Measurements from ENCODE around the gene TTC3.

Gene TTC3

GRCh38 chr21:37172646-37173045 is 99.6 kb downstream of the TTC3 start:
- Mint-ChIP-seq H3K9me3 (no peaks in the 10 kb centered on the region), H3K27ac (no peak overlapping the region), H3K4me1 (no peaks in the 10 kb centered on the region), H3K27me3 (ENCODE audit: low read depth) (no peaks in the 10 kb centered on the region), H3K36me3 (ENCODE audit: low read depth) (peaks cover 75% of the 10 kb centered on the region), H3K4me3 (no peak overlapping the region)
- TF ChIP-seq, protein P1, sequence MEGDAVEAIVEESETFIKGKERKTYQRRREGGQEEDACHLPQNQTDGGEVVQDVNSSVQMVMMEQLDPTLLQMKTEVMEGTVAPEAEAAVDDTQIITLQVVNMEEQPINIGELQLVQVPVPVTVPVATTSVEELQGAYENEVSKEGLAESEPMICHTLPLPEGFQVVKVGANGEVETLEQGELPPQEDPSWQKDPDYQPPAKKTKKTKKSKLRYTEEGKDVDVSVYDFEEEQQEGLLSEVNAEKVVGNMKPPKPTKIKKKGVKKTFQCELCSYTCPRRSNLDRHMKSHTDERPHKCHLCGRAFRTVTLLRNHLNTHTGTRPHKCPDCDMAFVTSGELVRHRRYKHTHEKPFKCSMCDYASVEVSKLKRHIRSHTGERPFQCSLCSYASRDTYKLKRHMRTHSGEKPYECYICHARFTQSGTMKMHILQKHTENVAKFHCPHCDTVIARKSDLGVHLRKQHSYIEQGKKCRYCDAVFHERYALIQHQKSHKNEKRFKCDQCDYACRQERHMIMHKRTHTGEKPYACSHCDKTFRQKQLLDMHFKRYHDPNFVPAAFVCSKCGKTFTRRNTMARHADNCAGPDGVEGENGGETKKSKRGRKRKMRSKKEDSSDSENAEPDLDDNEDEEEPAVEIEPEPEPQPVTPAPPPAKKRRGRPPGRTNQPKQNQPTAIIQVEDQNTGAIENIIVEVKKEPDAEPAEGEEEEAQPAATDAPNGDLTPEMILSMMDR (IDR thresholded peaks at IDR 0.05; ENCODE audit: unreplicated experiment in 3 of 3) = no peak

- Mint-ChIP-seq H3K36me3 (ENCODE audit: low read depth) (peaks cover 79% of the 10 kb centered on the region), H3K27me3 (ENCODE audit: low read depth) (no peaks in the 10 kb centered on the region)
Observed at GRCh38 chr21:37176716-37177115, 103.7 kb downstream of the TTC3 start.

GRCh38 chr21:37181059-37181458 is 108.0 kb downstream of the TTC3 start:
- Mint-ChIP-seq H3K9me3 (no peaks in the 10 kb centered on the region), H3K4me3 (no peak overlapping the region), H3K27me3 (ENCODE audit: low read depth) (no peaks in the 10 kb centered on the region), H3K4me1 (no peaks in the 10 kb centered on the region), H3K27ac (no peak overlapping the region), H3K36me3 (ENCODE audit: low read depth) (peaks cover 81% of the 10 kb centered on the region)
- TF ChIP-seq, protein P1 (IDR thresholded peaks at IDR 0.05; ENCODE audit: unreplicated experiment in 3 of 3) = no peak

More at GRCh38 chr21:37176716-37177115, 103.7 kb downstream of the TTC3 start:
- no peaks in the 10 kb centered on the region for H3K4me1 Mint-ChIP-seq
- H3K4me3 Mint-ChIP-seq = no peak overlapping the region
- H3K27ac Mint-ChIP-seq = peak overlapping the region in 1 of 3 experiments; percentile 59
- TF ChIP-seq, protein P1 (IDR thresholded peaks at IDR 0.05; ENCODE audit: unreplicated experiment in 3 of 3) = no peak
- no peaks in the 10 kb centered on the region for H3K9me3 Mint-ChIP-seq

DNA sequence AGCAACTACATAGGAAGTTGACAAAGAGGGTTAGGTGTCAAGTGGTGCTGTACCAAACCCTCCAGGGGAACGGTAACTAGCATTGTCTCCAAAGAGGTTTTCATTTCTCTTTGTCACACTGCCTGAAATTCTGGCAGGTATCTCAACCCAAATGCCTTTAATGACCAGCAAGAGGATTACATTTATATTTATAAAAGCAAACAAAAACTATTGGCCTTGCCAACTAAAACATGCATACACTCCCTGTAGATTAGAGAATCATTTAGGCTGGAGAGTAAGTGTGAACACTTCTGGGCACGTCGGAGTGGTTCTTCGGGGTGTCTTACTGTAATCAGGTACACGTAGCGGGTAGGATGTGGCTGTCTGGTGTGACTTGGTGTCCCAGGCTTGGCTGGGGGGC is 109.2 kb downstream of the TTC3 start:
- H3K36me3 Mint-ChIP-seq (ENCODE audit: low read depth) = peaks cover 79% of the 10 kb centered on the region
- no peaks in the 10 kb centered on the region for H3K27me3 Mint-ChIP-seq (ENCODE audit: low read depth)
- no peaks in the 10 kb centered on the region for H3K9me3 Mint-ChIP-seq
- TF ChIP-seq, protein P1 (IDR thresholded peaks at IDR 0.05; ENCODE audit: unreplicated experiment in 3 of 3) = no peak
- no peak overlapping the region for H3K27ac Mint-ChIP-seq
- no peak overlapping the region for H3K4me3 Mint-ChIP-seq
- H3K4me1 Mint-ChIP-seq = no peaks in the 10 kb centered on the region

GRCh38 chr21:37183749-37184148 is 110.7 kb downstream of the TTC3 start:
- Mint-ChIP-seq H3K4me3 (no peak overlapping the region), H3K27me3 (ENCODE audit: low read depth) (no peaks in the 10 kb centered on the region), H3K27ac (no peak overlapping the region), H3K36me3 (ENCODE audit: low read depth) (peaks cover 74% of the 10 kb centered on the region), H3K4me1 (no peaks in the 10 kb centered on the region), H3K9me3 (no peaks in the 10 kb centered on the region)
- TF ChIP-seq, protein P1 (IDR thresholded peaks at IDR 0.05; ENCODE audit: unreplicated experiment in 3 of 3) = no peak

DNA sequence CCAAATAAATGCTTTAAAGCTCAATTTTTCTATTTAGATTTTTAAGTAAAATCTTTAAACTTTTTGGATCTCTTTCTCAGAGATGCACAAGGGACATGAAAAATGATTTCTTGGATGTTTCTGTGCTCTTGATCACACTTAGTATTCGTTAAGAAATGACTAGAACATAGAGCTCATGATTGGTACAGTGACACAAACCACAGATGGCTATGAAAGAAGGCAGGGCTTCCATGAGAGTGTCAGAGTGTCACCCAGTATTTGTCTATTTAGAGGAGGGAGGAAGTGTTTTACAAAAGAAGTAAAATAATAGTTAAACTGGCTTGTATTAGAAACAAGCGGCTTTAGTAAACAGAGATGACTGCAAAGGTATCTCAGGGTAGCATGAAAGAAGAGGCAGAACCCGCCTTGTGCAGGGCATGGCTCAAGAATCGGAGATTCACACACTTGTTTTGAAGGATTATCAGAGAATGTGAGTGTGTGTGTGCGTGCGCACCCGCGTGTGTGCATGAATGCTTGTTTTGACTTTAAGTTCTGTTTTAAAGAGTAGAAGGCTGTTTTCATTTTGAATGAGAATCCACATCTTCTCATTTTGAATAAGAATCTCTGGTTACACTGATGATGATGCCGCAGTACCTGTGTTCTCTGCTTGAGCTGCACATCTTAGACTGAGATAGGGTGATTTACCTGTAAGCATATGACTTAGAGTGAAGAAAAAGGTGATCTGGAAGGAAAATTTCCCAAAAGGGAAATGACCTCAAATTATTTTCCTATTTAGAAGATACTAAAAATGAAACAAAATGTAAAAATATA is 111.9 kb downstream of the TTC3 start:
- Mint-ChIP-seq H3K36me3 (ENCODE audit: low read depth) (peaks cover 76% of the 10 kb centered on the region), H3K27me3 (ENCODE audit: low read depth) (no peaks in the 10 kb centered on the region), H3K27ac (no peak overlapping the region), H3K9me3 (no peaks in the 10 kb centered on the region), H3K4me3 (no peak overlapping the region), H3K4me1 (no peaks in the 10 kb centered on the region)
- TF ChIP-seq, protein P1 (IDR thresholded peaks at IDR 0.05; ENCODE audit: unreplicated experiment in 3 of 3) = no peak

Data from nephron (organoid).